IMR-90 (cell line): Measurements from ENCODE around the gene LHPP.

Experiments used
- BHLHE40 ChIP-seq: fragments of 150-350 bp; IDR thresholded peaks from 2 replicates; pipeline ENCODE4 v1.6.1; 2016; ENCODE audit warnings: mild to moderate bottlenecking, low read depth, low read length
- CEBPB ChIP-seq: IDR thresholded peaks from 2 replicates; pipeline ENCODE4 v1.6.1; 2012; ENCODE audit warnings: low read depth, low read length, improper control_type of control experiment
- CTCF ChIP-seq: conservative IDR thresholded peaks from 2 replicates; pipeline ENCODE4 v1.5.1; 2012; ENCODE audit warnings: mild to moderate bottlenecking, low read depth, low read length, improper control_type of control experiment
- MAFK ChIP-seq: IDR thresholded peaks from 2 replicates; pipeline ENCODE4 v1.6.1; 2012; ENCODE audit warnings: low read depth, low read length, improper control_type of control experiment
- POLR2A ChIP-seq: IDR thresholded peaks from 2 replicates; pipeline ENCODE4 v1.6.1; 2012; ENCODE audit warnings: mild to moderate bottlenecking, low read depth, low read length
- RAD21 ChIP-seq: IDR thresholded peaks from 2 replicates; pipeline ENCODE4 v1.6.1; 2012; ENCODE audit warnings: low read length, improper control_type of control experiment
- SMC3 ChIP-seq: fragments of 150-350 bp; IDR thresholded peaks from 2 replicates; pipeline ENCODE4 v1.6.1; 2016; ENCODE audit warnings: low read depth, mild to moderate bottlenecking, antibody characterized with exemption, low read length, moderate library complexity

- TF ChIP-seq MAFK (no peak), POLR2A (no peak), BHLHE40 (no peak), CTCF (no peak), SMC3 (no peak), CEBPB (no peak), RAD21 (no peak)
These were observed 193.1 kb downstream of the LHPP start for GRCh38 chr10:124654686-124655085.
